Measurements from ENCODE around the gene TBX21. TPM values are rescaled to one million over a fixed set of nuclear protein-coding genes. Genes with fewer than 3 reads are reported as not detected.

The TBX21 gene
- total and polyA plus RNA-seq, 9 of the 15 experiments (the other 6 are each of a cell fraction or from before 2014, with no cell fraction given), result 0.07 TPM; not detected in 8

GRCh38 chr17:47694581-47695428 is 38.2 kb upstream of the TBX21 start (continued):
- TF ChIP-seq MGA (IDR thresholded peaks at IDR 0.05), result peak; percentile 67; the same call in 1 of the 2 replicates
- TF ChIP-seq POLR2G (IDR thresholded peaks at IDR 0.05; ENCODE audit: low read depth, low read length), result peak; percentile 61
- 0 out of 4 replicates have a peak, but pooled peaks of 1 of the 2 experiments have one; percentile 26 for TF ChIP-seq NRF1 (conservative IDR thresholded peaks at IDR 0.05 in 1 of 2, IDR thresholded peaks at IDR 0.05 in 1 of 2)
- TF ChIP-seq PHF8 (IDR thresholded peaks at IDR 0.05; ENCODE audit: borderline replicate concordance, low read length), result peak; percentile 13; the same call in 1 of the 2 replicates
- TF ChIP-seq NR0B1 (IDR thresholded peaks at IDR 0.05; ENCODE audit: partially characterized antibody), result no peak
- peak; percentile 46; the same call in 1 of the 2 replicates for TF ChIP-seq RAD51 (IDR thresholded peaks at IDR 0.05; ENCODE audit: borderline replicate concordance, low read depth)
- TF ChIP-seq POLR2B (IDR thresholded peaks at IDR 0.05; ENCODE audit: low read depth, partially characterized antibody), result no peak
- TF ChIP-seq RBM34 (IDR thresholded peaks at IDR 0.05; ENCODE audit: borderline replicate concordance, insufficient read depth, low read length), result no peak
- TF ChIP-seq ZNF23 (CRISPR knock-in tag; IDR thresholded peaks at IDR 0.05), result no peak

Measured in K562 (cell line).